Endothelial cell of umbilical vein (primary cell): Measurements from ENCODE around the gene ZC3H13. TPM values are rescaled to one million over a fixed set of nuclear protein-coding genes. Genes with fewer than 3 reads are reported as not detected.

Source experiments
- BruUV-seq: library from RNA; stranded (reverse); fragments of 400-500 nt; replicated peaks from 2 replicates; lab custom pipeline; 2021; lab: Mats Ljungman, UMichigan
- CTCF ChIA-PET: fragments of 300-600, 350-600 bp; sonication (Branson Sonifier 250); formaldehyde crosslinking; loops from one replicate; lab custom pipeline; 2021; ENCODE audit warnings: antibody characterized with exemption, inconsistent platforms; lab: Charles Lee
- POLR2A ChIA-PET: fragments of 300-600, 350-600 bp; sonication (Branson Sonifier 250); formaldehyde crosslinking; loops from one replicate; lab custom pipeline; 2021; ENCODE audit warnings: antibody characterized with exemption, inconsistent platforms; lab: Charles Lee
- DNase-seq: peaks from one replicate; pipeline ENCODE4 v3.0.0-alpha.2; 2011; ENCODE audit warnings: low read depth, low spot score
- FAIRE-seq: peaks from 2 replicates; lab custom pipeline; 2011; peaks lifted over from hg19 to GRCh38; lab: Jason Lieb, UNC
- H2AFZ ChIP-seq: 2 replicates; pipeline ENCODE4 v1.6.0; 2012; ENCODE audit warnings: low read depth, low read length, control low read depth, inconsistent platforms
- H3K27ac ChIP-seq: 2 replicates; pipeline ENCODE4 v1.5.1; 2011; ENCODE audit warnings: low read depth, mild to moderate bottlenecking, control low read depth, low read length, moderate library complexity; ENCODE audit not compliant: insufficient read depth
- H3K27me3 ChIP-seq, 2 experiments: 2 replicates each; pipeline versions ENCODE4 v1.6.0 to v1.6.1; 2011; ENCODE audit warnings: low read length in 2 of 2, mixed read lengths in 1 of 2; ENCODE audit not compliant: control insufficient read depth in 2 of 2, insufficient read depth in 2 of 2
- H3K36me3 ChIP-seq, 2 experiments: 2 replicates in 1 of 2; 3 replicates in 1 of 2; pipeline ENCODE4 v1.5.1; 2011; ENCODE audit warnings: low read length in 2 of 2, mild to moderate bottlenecking in 1 of 2, moderate library complexity in 1 of 2; ENCODE audit not compliant: control insufficient read depth in 2 of 2, insufficient read depth in 2 of 2; ENCODE audit errors: extremely low read depth in 1 of 2
- H3K4me1 ChIP-seq: 3 replicates; pipeline ENCODE4 v1.5.1; 2011; ENCODE audit warnings: mild to moderate bottlenecking, low read length; ENCODE audit not compliant: control insufficient read depth, insufficient read depth; ENCODE audit errors: extremely low read depth
- H3K4me2 ChIP-seq: 2 replicates; pipeline ENCODE4 v1.6.1; 2011; ENCODE audit warnings: low read length, control low read depth, mixed read lengths; ENCODE audit not compliant: insufficient read depth
- H3K4me3 ChIP-seq, 3 experiments: fragments of 200-600 bp in 1 of 3; sonication (generic), shearing (Covaris generic) in 1 of 3; replicated peaks in 1 of 3; 2 replicates each; pipeline ENCODE4 v1.5.1; 2011 to 2016; ENCODE audit warnings: control low read depth in 3 of 3, low read length in 3 of 3, mild to moderate bottlenecking in 2 of 3, inconsistent platforms in 1 of 3, low read depth in 1 of 3, moderate library complexity in 1 of 3; ENCODE audit not compliant: insufficient read depth in 1 of 3
- H3K79me2 ChIP-seq: 2 replicates; pipeline ENCODE4 v1.6.0; 2012; ENCODE audit warnings: low read length, inconsistent platforms; ENCODE audit not compliant: control insufficient read depth, insufficient read depth
- H3K9ac ChIP-seq: replicated peaks from 2 replicates; pipeline ENCODE3; 2011; ENCODE audit warnings: low read length, control low read depth; ENCODE audit not compliant: insufficient read depth; ENCODE audit errors: extremely low read depth
- H3K9me1 ChIP-seq: replicated peaks from 3 replicates; pipeline ENCODE4 v1.6.0; 2011; ENCODE audit warnings: mild to moderate bottlenecking, low read length; ENCODE audit not compliant: control insufficient read depth, insufficient read depth; ENCODE audit errors: extremely low read depth
- H3K9me3 ChIP-seq: replicated peaks from 2 replicates; pipeline ENCODE4 v1.5.1; 2012; ENCODE audit warnings: low read length, inconsistent platforms; ENCODE audit not compliant: control insufficient read depth, insufficient read depth
- H4K20me1 ChIP-seq: replicated peaks from 2 replicates; pipeline ENCODE3; 2011; ENCODE audit warnings: mild to moderate bottlenecking, low read length; ENCODE audit not compliant: control insufficient read depth, insufficient read depth; ENCODE audit errors: extremely low read depth
- EZH2 ChIP-seq: IDR thresholded peaks from 2 replicates; pipeline ENCODE4 v1.6.1; 2012; ENCODE audit warnings: borderline replicate concordance, low read depth, mild to moderate bottlenecking, moderate library complexity, low read length, inconsistent platforms; ENCODE audit not compliant: severe bottlenecking
- FOS ChIP-seq: IDR thresholded peaks from 2 replicates; pipeline ENCODE4 v1.6.1; 2011; ENCODE audit warnings: mild to moderate bottlenecking, low read length, moderate library complexity, borderline replicate concordance; ENCODE audit not compliant: insufficient read depth
- GATA2 ChIP-seq: IDR thresholded peaks from 2 replicates; pipeline ENCODE4 v1.7.0; 2011; ENCODE audit warnings: low read depth, mild to moderate bottlenecking, moderate library complexity, mixed read lengths, low read length; ENCODE audit not compliant: insufficient read length, insufficient read depth
- JUN ChIP-seq: IDR thresholded peaks from 2 replicates; pipeline ENCODE4 v1.6.1; 2011; ENCODE audit warnings: borderline replicate concordance, low read depth; ENCODE audit not compliant: insufficient read length, insufficient read depth
- MAX ChIP-seq: IDR thresholded peaks from 2 replicates; pipeline ENCODE4 v1.6.1; 2011; ENCODE audit not compliant: insufficient read depth, insufficient read length
- MYC ChIP-seq: IDR thresholded peaks from one replicate; pipeline ENCODE4 v1.6.1; 2011; ENCODE audit warnings: mild to moderate bottlenecking, low read depth, low read length
- POLR2A ChIP-seq: IDR thresholded peaks from 2 replicates; pipeline ENCODE4 v1.6.1; 2012; ENCODE audit warnings: low read depth, mild to moderate bottlenecking, control low read depth, low read length
- POLR2AphosphoS5 ChIP-seq: IDR thresholded peaks from 2 replicates; pipeline ENCODE4 v1.6.1; 2012; ENCODE audit warnings: low read depth, mild to moderate bottlenecking, control low read depth, low read length, moderate library complexity; ENCODE audit not compliant: insufficient read depth
- dilution Hi-C: fragments of 300-500 bp; cut with MboI; formaldehyde crosslinking; loops from one replicate; pipeline ENCODE4 v1.15.0; 2019; ENCODE audit warnings: low sequenced_read_pairs; ENCODE audit not compliant: extremely low pct_ligation_motif_present
- intact Hi-C: fragments of 100-400 bp; cut with micrococcal nuclease; formaldehyde crosslinking; loops from one replicate; pipeline ENCODE4 v1.10.0; 2022
- polyA plus RNA-seq, 4 experiments: library from polyadenylated mRNA; depleted of rRNA in 3 of 4; stranded (reverse) in 3 of 4; unstranded in 1 of 4; fragments of >200 nt; gene quantifications; 2 replicates each; pipeline versions ENCODE4 v1.2.1 to v1.2.3, GENCODE V29; 2011 to 2012; ENCODE audit warnings: missing spikeins in 1 of 4
- total RNA-seq: library from RNA; stranded (reverse); gene quantifications from 2 replicates; pipeline ENCODE4 v1.2.3, GENCODE V29; 2021
- TF ChIP-seq, protein P1 (sequence below), 2 donors: IDR thresholded peaks; 1 replicate in 1 of 2; 2 replicates in 1 of 2; pipeline ENCODE4 v1.5.1; 2011; ENCODE audit warnings: low read length in 2 of 2, mild to moderate bottlenecking in 2 of 2, moderate library complexity in 2 of 2, control low read depth in 1 of 2, inconsistent platforms in 1 of 2, low read depth in 1 of 2; ENCODE audit not compliant: insufficient read depth in 1 of 2; ENCODE audit errors: extremely low read depth in 1 of 2

Gene ZC3H13
- total and polyA plus RNA-seq, 2 donors (not counting 3 experiments of a cell fraction or from before 2014, with no cell fraction given) = 3.8 to 36.6 TPM

DNA sequence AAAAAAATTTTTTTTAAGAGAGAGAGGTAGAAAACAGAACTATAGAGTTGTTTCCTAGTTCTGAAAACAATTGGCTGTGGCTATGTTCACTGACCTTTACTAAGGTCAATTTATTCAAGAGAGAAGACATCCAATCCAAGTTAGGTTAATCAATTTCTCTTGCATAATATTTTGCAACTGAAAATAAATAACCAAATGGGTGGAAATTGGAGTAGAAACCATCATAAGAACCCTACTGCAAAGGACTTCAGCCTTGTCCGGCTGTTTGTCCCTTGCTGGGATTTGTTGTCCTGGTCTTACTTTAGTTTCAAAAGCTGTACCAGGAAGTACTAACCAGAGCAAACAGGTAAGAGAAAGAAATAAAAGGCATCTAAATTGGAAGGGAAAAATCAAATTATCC, 23.3 kb upstream of the ZC3H13 start:
- intact Hi-C loops (no loop called here), dilution Hi-C loops (no loop called here)
- Histone ChIP-seq H3K36me3 (no peaks in the 10 kb centered on the region), H3K4me3 (no peak overlapping the region), H4K20me1 (no peaks in the 10 kb centered on the region), H3K4me1 (no peaks in the 10 kb centered on the region), H3K79me2 (no peaks in the 10 kb centered on the region), H3K27me3 (peaks cover 0 to 5% of the 10 kb centered on the region in 2 experiments), H3K4me2 (no peak overlapping the region), H3K9me1 (no peaks in the 10 kb centered on the region), H2AFZ (no peak overlapping the region), H3K9me3 (no peaks in the 10 kb centered on the region), H3K9ac (no peak overlapping the region), H3K27ac (no peak overlapping the region)
- TF ChIP-seq POLR2A (no peak), GATA2 (no peak), MYC (no peak), POLR2AphosphoS5 (no peak), FOS (no peak), EZH2 (no peak), MAX (no peak), JUN (no peak)
- TF ChIP-seq, protein P1, sequence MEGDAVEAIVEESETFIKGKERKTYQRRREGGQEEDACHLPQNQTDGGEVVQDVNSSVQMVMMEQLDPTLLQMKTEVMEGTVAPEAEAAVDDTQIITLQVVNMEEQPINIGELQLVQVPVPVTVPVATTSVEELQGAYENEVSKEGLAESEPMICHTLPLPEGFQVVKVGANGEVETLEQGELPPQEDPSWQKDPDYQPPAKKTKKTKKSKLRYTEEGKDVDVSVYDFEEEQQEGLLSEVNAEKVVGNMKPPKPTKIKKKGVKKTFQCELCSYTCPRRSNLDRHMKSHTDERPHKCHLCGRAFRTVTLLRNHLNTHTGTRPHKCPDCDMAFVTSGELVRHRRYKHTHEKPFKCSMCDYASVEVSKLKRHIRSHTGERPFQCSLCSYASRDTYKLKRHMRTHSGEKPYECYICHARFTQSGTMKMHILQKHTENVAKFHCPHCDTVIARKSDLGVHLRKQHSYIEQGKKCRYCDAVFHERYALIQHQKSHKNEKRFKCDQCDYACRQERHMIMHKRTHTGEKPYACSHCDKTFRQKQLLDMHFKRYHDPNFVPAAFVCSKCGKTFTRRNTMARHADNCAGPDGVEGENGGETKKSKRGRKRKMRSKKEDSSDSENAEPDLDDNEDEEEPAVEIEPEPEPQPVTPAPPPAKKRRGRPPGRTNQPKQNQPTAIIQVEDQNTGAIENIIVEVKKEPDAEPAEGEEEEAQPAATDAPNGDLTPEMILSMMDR (IDR thresholded peaks at IDR 0.05; ENCODE audit: extremely low read depth in 1 of 2, insufficient read depth in 1 of 2, low read depth in 1 of 2, low read length in 2 of 2) = no peak
- CTCF ChIA-PET = no interaction called here
- no TSS peak for BruUV-seq
- POLR2A ChIA-PET = no interaction called here
- FAIRE-seq = no peak
- no peak for DNase-seq
